HCT116 (cell line): ENCODE measurements around the gene TEX12. TPM values are rescaled to one million over a fixed set of nuclear protein-coding genes. Genes with fewer than 3 reads are reported as not detected.

Experiments used
- ATAC-seq: fragments of 200-7000 bp; cut with Tn5 transposase; 2 replicates; pipeline ENCODE4 v1.9.1; 2020; ENCODE audit warnings: mild to moderate bottlenecking, moderate library complexity
- BruUV-seq: library from RNA; stranded (reverse); fragments of 400-500 nt; replicated peaks from 2 replicates; lab custom pipeline; 2021; lab: Mats Ljungman, UMichigan
- CTCF ChIA-PET: fragments of 300-600 bp; sonication (Branson Sonifier 250); formaldehyde crosslinking; loops from one replicate; lab custom pipeline; 2021; ENCODE audit warnings: antibody characterized with exemption; lab: Charles Lee
- POLR2A ChIA-PET: fragments of 300-600, 350-600 bp; sonication (Branson Sonifier 250); formaldehyde crosslinking; loops from one replicate; lab custom pipeline; 2021; ENCODE audit warnings: antibody characterized with exemption; lab: Charles Lee
- RAD21 ChIA-PET, 2 experiments: fragments of 300-600 bp; sonication (Branson Sonifier 250); formaldehyde crosslinking; loops; one replicate each; lab custom pipeline; 2023; ENCODE audit warnings: low total read pairs in 2 of 2; ENCODE audit not compliant: uncharacterized antibody in 2 of 2, unreplicated experiment in 2 of 2, low non-redundant PET in 1 of 2; lab: Charles Lee
- DNase-seq: peaks from one replicate; pipeline ENCODE4 v3.0.0-alpha.2; 2010; ENCODE audit warnings: low read depth, low spot score
- H2AFZ ChIP-seq: fragments of 200-600 bp; shearing (Covaris generic), sonication (generic); 2 replicates; pipeline ENCODE4 v1.6.1; 2017; ENCODE audit warnings: low read depth, mixed run types, mixed read lengths, antibody characterized with exemption, low read length; ENCODE audit not compliant: poor library complexity, severe bottlenecking
- H3K27ac ChIP-seq: 2 replicates; pipeline ENCODE4 v1.5.1; 2012; ENCODE audit warnings: low read depth, low read length
- H3K27me3 ChIP-seq: fragments of 200-600 bp; sonication (generic); 2 replicates; pipeline ENCODE4 v1.6.1; 2016; ENCODE audit warnings: mixed run types, low read length, mixed read lengths; ENCODE audit not compliant: insufficient read depth
- H3K36me3 ChIP-seq, 2 experiments: fragments of 200-500 bp in 1 of 2; fragments of 200-600 bp in 1 of 2; sonication (Bioruptor generic) in 1 of 2; sonication (generic) in 1 of 2; 2 replicates each; pipeline versions ENCODE4 v1.5.1 to v1.6.1; 2014 to 2016; ENCODE audit warnings: low read length in 2 of 2, inconsistent platforms in 1 of 2, mixed read lengths in 1 of 2, mixed run types in 1 of 2; ENCODE audit not compliant: insufficient read depth in 2 of 2, control insufficient read depth in 1 of 2
- H3K4me1 ChIP-seq, 2 experiments: fragments of 200-600 bp in 1 of 2; sonication (generic) in 1 of 2; 2 replicates each; pipeline versions ENCODE4 v1.5.1 to v1.6.1; 2012 to 2017; ENCODE audit warnings: low read length in 2 of 2, inconsistent platforms in 1 of 2, mild to moderate bottlenecking in 1 of 2, mixed read lengths in 1 of 2, mixed run types in 1 of 2, moderate library complexity in 1 of 2; ENCODE audit not compliant: insufficient read depth in 2 of 2, control insufficient read depth in 1 of 2
- H3K4me2 ChIP-seq: fragments of 200-600 bp; sonication (generic); 2 replicates; pipeline ENCODE4 v1.6.1; 2017; ENCODE audit warnings: mixed run types, low read length, mixed read lengths
- H3K4me3 ChIP-seq, 2 experiments: fragments of 200-600 bp in 1 of 2; sonication (generic) in 1 of 2; replicated peaks in 1 of 2; 2 replicates each; pipeline ENCODE4 v1.5.1; 2011 to 2016; ENCODE audit warnings: low read length in 2 of 2, control low read depth in 1 of 2, low read depth in 1 of 2, mild to moderate bottlenecking in 1 of 2, mixed read lengths in 1 of 2, mixed run types in 1 of 2
- H3K79me2 ChIP-seq: fragments of 200-600 bp; sonication (generic); 2 replicates; pipeline ENCODE4 v1.6.1; 2017; ENCODE audit warnings: mild to moderate bottlenecking, mixed run types, low read length, moderate library complexity, mixed read lengths; ENCODE audit not compliant: insufficient read depth
- H3K9ac ChIP-seq: fragments of 200-600 bp; sonication (generic); 2 replicates; pipeline ENCODE4 v1.6.1; 2016; ENCODE audit warnings: low read length, mixed read lengths
- H3K9me2 ChIP-seq: fragments of 200-600 bp; sonication (generic), shearing (Covaris generic); 2 replicates; pipeline ENCODE4 v1.6.1; 2017; ENCODE audit warnings: mixed run types, mild to moderate bottlenecking, moderate library complexity; ENCODE audit not compliant: insufficient read depth
- H3K9me3 ChIP-seq, 2 experiments: fragments of 200-500 bp in 1 of 2; fragments of 200-600 bp in 1 of 2; sonication (Bioruptor generic) in 1 of 2; sonication (generic) in 1 of 2; 2 replicates each; pipeline ENCODE4 v1.6.1; 2014 to 2017; ENCODE audit warnings: low read length in 2 of 2, mixed read lengths in 2 of 2, inconsistent platforms in 1 of 2, low read depth in 1 of 2, mild to moderate bottlenecking in 1 of 2, mixed run types in 1 of 2, moderate library complexity in 1 of 2; ENCODE audit not compliant: control insufficient read depth in 1 of 2, insufficient read depth in 1 of 2
- H4K20me1 ChIP-seq: fragments of 200-600 bp; sonication (generic), shearing (Covaris generic); 2 replicates; pipeline ENCODE4 v1.6.1; 2017; ENCODE audit warnings: mixed run types, mild to moderate bottlenecking, moderate library complexity; ENCODE audit not compliant: insufficient read depth
- CBX3 ChIP-seq: IDR thresholded peaks from 2 replicates; pipeline ENCODE4 v1.6.1; 2012; ENCODE audit warnings: low read depth
- CEBPB ChIP-seq: IDR thresholded peaks from 2 replicates; pipeline ENCODE4 v1.6.1; 2012; ENCODE audit warnings: low read depth
- EGR1 ChIP-seq: IDR thresholded peaks from 2 replicates; pipeline ENCODE4 v1.6.1; 2012; ENCODE audit warnings: low read depth
- ELF1 ChIP-seq: IDR thresholded peaks from 2 replicates; pipeline ENCODE4 v1.6.1; 2012; ENCODE audit warnings: low read depth, borderline replicate concordance
- EZH2 ChIP-seq: fragments of 200-600 bp; sonication (generic); IDR thresholded peaks from 2 replicates; pipeline ENCODE4 v1.6.1; 2017; ENCODE audit warnings: antibody characterized with exemption, mixed run types
- EZH2phosphoT487 ChIP-seq: fragments of 200-600 bp; IDR thresholded peaks from 2 replicates; pipeline ENCODE4 v1.6.1; 2018; ENCODE audit warnings: antibody characterized with exemption, borderline replicate concordance
- POLR2A ChIP-seq: IDR thresholded peaks from 2 replicates; pipeline ENCODE4 v1.7.0; 2011; ENCODE audit warnings: borderline replicate concordance; ENCODE audit not compliant: insufficient read depth, insufficient read length; ENCODE audit errors: extremely low read depth
- POLR2AphosphoS5 ChIP-seq: IDR thresholded peaks from 2 replicates; pipeline ENCODE4 v1.6.1; 2011; ENCODE audit warnings: mild to moderate bottlenecking, low read depth, low read length, moderate library complexity
- RAD21 ChIP-seq: IDR thresholded peaks from 2 replicates; pipeline ENCODE4 v1.6.1; 2012; ENCODE audit warnings: low read depth, mild to moderate bottlenecking
- SIN3A ChIP-seq: IDR thresholded peaks from 2 replicates; pipeline ENCODE4 v1.6.1; 2012; ENCODE audit warnings: low read depth
- SP1 ChIP-seq: IDR thresholded peaks from 2 replicates; pipeline ENCODE4 v1.6.1; 2012; ENCODE audit warnings: low read depth
- SRF ChIP-seq: IDR thresholded peaks from 2 replicates; pipeline ENCODE4 v1.6.1; 2012; ENCODE audit warnings: low read depth
- TCF7L2 ChIP-seq: IDR thresholded peaks from 2 replicates; pipeline ENCODE4 v1.7.0; 2011; ENCODE audit warnings: borderline replicate concordance, inconsistent platforms; ENCODE audit not compliant: insufficient read depth, insufficient read length; ENCODE audit errors: extremely low read depth
- ZNF274 ChIP-seq: fragments of 200-500 bp; sonication (Bioruptor generic); IDR thresholded peaks from 2 replicates; pipeline ENCODE4 v1.6.1; 2014; ENCODE audit warnings: mild to moderate bottlenecking, low read depth, low read length, inconsistent platforms
- intact Hi-C: fragments of 100-400 bp; cut with micrococcal nuclease; formaldehyde crosslinking; loops from 2 replicates; pipeline ENCODE4 v1.10.0; 2022
- total RNA-seq: library from RNA; stranded (reverse); gene quantifications from one replicate; pipeline ENCODE4 v1.2.1, GENCODE V29; 2021; ENCODE audit not compliant: unreplicated experiment
- TF ChIP-seq, protein P1 (sequence below): IDR thresholded peaks from 2 replicates; pipeline ENCODE4 v1.6.1; 2012
- TF ChIP-seq, protein P2 (sequence below): IDR thresholded peaks from 2 replicates; pipeline ENCODE4 v1.6.1; 2012; ENCODE audit warnings: low read depth
- TF ChIP-seq, protein P3 (sequence below), 3 experiments: fragments of 200-600 bp in 1 of 3; sonication (generic) in 1 of 3; IDR thresholded peaks in 2 of 3; conservative IDR thresholded peaks in 1 of 3; 2 replicates each; pipeline ENCODE4 v1.5.1; 2012 to 2017; ENCODE audit warnings: low read depth in 2 of 3, low read length in 2 of 3, antibody characterized with exemption in 1 of 3, borderline replicate concordance in 1 of 3, control low read depth in 1 of 3, mild to moderate bottlenecking in 1 of 3, mixed read lengths in 1 of 3, mixed run types in 1 of 3, moderate library complexity in 1 of 3; ENCODE audit not compliant: insufficient read depth in 1 of 3
- TF ChIP-seq, protein P4 (sequence below): IDR thresholded peaks from 2 replicates; pipeline ENCODE4 v1.6.1; 2011; ENCODE audit warnings: mild to moderate bottlenecking, low read length, moderate library complexity; ENCODE audit not compliant: insufficient replicate concordance; ENCODE audit errors: extremely low read depth

The TEX12 gene
- total RNA-seq, 1 experiment from 2014 or later, result not detected

DNA sequence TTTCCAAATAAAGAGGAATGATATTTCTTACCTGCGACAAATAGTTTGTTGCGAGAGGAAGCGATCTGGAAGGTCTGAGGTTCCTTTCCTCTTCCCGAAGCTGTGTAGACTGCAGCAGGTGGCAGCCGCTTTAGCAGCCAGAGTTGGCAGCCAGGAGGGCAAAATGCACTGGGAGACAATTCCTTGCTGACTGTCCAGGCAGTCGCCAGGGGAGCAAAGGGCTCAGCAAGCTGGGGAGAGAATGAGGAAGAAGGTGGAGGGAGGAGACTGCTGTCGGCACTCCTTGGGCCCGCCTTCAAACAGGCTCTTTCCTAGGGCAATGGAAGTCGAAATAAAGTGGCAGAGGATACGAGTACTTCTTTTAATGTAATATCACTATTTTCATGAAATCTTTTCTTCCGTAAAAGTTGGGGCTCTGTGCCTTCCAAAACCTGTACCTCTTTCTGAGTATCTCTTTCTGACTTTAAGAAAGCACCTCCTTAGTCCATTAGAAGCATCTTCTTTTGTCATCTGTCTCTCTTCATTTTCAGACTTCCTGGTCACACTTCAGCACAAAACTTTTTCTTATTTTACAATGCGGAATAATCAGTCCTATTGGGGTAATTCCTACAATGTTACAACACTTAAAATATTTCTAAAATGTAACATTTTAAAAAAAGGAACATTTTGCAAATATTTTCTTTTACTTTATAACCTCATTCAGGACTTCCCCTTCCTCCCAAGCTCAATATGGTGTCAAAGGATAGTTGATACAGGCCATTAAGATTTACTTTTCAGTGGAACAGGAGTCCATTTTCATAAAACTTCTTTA, 3.1 kb upstream of the TEX12 start, which contains the start of gene IL18:
Gene IL18 (minus strand): TSS at position 220 of the 811 bp plus-strand sequence. CDS start 9,041 bp downstream, outside the sequence.
- Histone ChIP-seq H3K27me3 (no peaks in the 10 kb centered on the region), H3K9me3 (no peaks in the 10 kb centered on the region), H3K9me2 (no peaks in the 10 kb centered on the region), H3K27ac (peak within 1 kb of the TSS; percentile 57), H3K4me2 (peak within 1 kb of the TSS; percentile 76), H3K36me3 (peaks cover 0 to 5% of the 10 kb centered on the region in 2 experiments; a peak in 2 of 4 replicates), H2AFZ (peak within 1 kb of the TSS; percentile 50), H3K4me3 (peak within 1 kb of the TSS; percentile 68 to 79), H3K9ac (peak within 1 kb of the TSS; percentile 73), H4K20me1 (no peaks in the 10 kb centered on the region), H3K79me2 (peaks cover 49% of the 10 kb centered on the region), H3K4me1 (peaks cover 22 to 61% of the 10 kb centered on the region in 2 experiments)
- CTCF ChIA-PET, result interaction anchor here (3.1 kb wide), 1 partner anchor 11 kb away, joined by 11 read pairs; the partner anchor contains the start of gene BCO2
- DNase-seq, result peak; percentile 78
- POLR2A ChIA-PET, result interaction anchor here (1.1 to 2.4 kb wide), 4 partner anchors 9 to 44 kb away, joined by 4 to 13 read pairs (median 6); no protein-coding TSS in a partner anchor
- intact Hi-C loops, result loop anchor here (5.0 kb wide), 1 partner anchor 287 kb away; the partner anchor contains the start of genes CFAP68 and FDXACB1
- RAD21 ChIA-PET, result no interaction called here
- BruUV-seq, result TSS peak; percentile 85
- ATAC-seq, result peak; percentile 97
- TF ChIP-seq SRF (no peak), POLR2AphosphoS5 (peak; percentile 97), CBX3 (peak; percentile 48), POLR2A (no peak), SIN3A (peak; percentile 82; the same call in 1 of the 2 replicates), ZNF274 (no peak), EZH2 (no peak), TCF7L2 (no peak), EGR1 (no peak), CEBPB (no peak), ELF1 (peak; percentile 60; the same call in 1 of the 2 replicates), EZH2phosphoT487 (no peak), SP1 (peak; percentile 51), RAD21 (peak; percentile 1; the same call in 1 of the 2 replicates)
- TF ChIP-seq, protein P1, sequence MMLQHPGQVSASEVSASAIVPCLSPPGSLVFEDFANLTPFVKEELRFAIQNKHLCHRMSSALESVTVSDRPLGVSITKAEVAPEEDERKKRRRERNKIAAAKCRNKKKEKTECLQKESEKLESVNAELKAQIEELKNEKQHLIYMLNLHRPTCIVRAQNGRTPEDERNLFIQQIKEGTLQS, result no peak
- TF ChIP-seq, protein P2, sequence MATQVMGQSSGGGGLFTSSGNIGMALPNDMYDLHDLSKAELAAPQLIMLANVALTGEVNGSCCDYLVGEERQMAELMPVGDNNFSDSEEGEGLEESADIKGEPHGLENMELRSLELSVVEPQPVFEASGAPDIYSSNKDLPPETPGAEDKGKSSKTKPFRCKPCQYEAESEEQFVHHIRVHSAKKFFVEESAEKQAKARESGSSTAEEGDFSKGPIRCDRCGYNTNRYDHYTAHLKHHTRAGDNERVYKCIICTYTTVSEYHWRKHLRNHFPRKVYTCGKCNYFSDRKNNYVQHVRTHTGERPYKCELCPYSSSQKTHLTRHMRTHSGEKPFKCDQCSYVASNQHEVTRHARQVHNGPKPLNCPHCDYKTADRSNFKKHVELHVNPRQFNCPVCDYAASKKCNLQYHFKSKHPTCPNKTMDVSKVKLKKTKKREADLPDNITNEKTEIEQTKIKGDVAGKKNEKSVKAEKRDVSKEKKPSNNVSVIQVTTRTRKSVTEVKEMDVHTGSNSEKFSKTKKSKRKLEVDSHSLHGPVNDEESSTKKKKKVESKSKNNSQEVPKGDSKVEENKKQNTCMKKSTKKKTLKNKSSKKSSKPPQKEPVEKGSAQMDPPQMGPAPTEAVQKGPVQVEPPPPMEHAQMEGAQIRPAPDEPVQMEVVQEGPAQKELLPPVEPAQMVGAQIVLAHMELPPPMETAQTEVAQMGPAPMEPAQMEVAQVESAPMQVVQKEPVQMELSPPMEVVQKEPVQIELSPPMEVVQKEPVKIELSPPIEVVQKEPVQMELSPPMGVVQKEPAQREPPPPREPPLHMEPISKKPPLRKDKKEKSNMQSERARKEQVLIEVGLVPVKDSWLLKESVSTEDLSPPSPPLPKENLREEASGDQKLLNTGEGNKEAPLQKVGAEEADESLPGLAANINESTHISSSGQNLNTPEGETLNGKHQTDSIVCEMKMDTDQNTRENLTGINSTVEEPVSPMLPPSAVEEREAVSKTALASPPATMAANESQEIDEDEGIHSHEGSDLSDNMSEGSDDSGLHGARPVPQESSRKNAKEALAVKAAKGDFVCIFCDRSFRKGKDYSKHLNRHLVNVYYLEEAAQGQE, result no peak
- TF ChIP-seq, protein P3, sequence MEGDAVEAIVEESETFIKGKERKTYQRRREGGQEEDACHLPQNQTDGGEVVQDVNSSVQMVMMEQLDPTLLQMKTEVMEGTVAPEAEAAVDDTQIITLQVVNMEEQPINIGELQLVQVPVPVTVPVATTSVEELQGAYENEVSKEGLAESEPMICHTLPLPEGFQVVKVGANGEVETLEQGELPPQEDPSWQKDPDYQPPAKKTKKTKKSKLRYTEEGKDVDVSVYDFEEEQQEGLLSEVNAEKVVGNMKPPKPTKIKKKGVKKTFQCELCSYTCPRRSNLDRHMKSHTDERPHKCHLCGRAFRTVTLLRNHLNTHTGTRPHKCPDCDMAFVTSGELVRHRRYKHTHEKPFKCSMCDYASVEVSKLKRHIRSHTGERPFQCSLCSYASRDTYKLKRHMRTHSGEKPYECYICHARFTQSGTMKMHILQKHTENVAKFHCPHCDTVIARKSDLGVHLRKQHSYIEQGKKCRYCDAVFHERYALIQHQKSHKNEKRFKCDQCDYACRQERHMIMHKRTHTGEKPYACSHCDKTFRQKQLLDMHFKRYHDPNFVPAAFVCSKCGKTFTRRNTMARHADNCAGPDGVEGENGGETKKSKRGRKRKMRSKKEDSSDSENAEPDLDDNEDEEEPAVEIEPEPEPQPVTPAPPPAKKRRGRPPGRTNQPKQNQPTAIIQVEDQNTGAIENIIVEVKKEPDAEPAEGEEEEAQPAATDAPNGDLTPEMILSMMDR (IDR thresholded peaks at IDR 0.05 in 2 of 3, conservative IDR thresholded peaks at IDR 0.05 in 1 of 3; ENCODE audit: borderline replicate concordance in 1 of 3, insufficient read depth in 1 of 3, low read depth in 2 of 3, low read length in 2 of 3), result 0 out of 6 replicates have a peak, but pooled peaks of 1 of the 3 experiments have one; percentile 6
- TF ChIP-seq, protein P4, sequence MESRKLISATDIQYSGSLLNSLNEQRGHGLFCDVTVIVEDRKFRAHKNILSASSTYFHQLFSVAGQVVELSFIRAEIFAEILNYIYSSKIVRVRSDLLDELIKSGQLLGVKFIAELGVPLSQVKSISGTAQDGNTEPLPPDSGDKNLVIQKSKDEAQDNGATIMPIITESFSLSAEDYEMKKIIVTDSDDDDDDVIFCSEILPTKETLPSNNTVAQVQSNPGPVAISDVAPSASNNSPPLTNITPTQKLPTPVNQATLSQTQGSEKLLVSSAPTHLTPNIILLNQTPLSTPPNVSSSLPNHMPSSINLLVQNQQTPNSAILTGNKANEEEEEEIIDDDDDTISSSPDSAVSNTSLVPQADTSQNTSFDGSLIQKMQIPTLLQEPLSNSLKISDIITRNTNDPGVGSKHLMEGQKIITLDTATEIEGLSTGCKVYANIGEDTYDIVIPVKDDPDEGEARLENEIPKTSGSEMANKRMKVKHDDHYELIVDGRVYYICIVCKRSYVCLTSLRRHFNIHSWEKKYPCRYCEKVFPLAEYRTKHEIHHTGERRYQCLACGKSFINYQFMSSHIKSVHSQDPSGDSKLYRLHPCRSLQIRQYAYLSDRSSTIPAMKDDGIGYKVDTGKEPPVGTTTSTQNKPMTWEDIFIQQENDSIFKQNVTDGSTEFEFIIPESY, result no peak
